CD4-positive, alpha-beta T cell (primary cell): ENCODE results near the gene CPLX3. TPM values are rescaled to one million over a fixed set of nuclear protein-coding genes. Genes with fewer than 3 reads are reported as not detected.

Experiments
- ATAC-seq: fragments of 200-7000 bp; cut with Tn5 transposase; one replicate; pipeline ENCODE4 v1.10.0; 2022; ENCODE audit warnings: mild to moderate bottlenecking; ENCODE audit not compliant: poor library complexity
- CTCF ChIA-PET: fragments of 350-600 bp; sonication (Branson Sonifier 250); formaldehyde crosslinking; loops from one replicate; lab custom pipeline; 2021; ENCODE audit warnings: antibody characterized with exemption, inconsistent platforms; lab: Charles Lee
- POLR2A ChIA-PET: fragments of 350-600 bp; sonication (Branson Sonifier 250); formaldehyde crosslinking; loops from one replicate; lab custom pipeline; 2021; ENCODE audit warnings: antibody characterized with exemption, inconsistent platforms; lab: Charles Lee
- DNase-seq, 14 experiments: peaks; one replicate each; pipeline ENCODE4 v3.0.0-alpha.2; 2013 to 2020; ENCODE audit warnings: mixed read lengths in 2 of 14
- H3K27ac ChIP-seq, 2 donors: one replicate each; pipeline versions ENCODE4 v1.5.1 to v1.7.0; 2013; ENCODE audit warnings: low read length in 2 of 2, low read depth in 1 of 2, mild to moderate bottlenecking in 1 of 2
- H3K27me3 ChIP-seq, 2 experiments: 1 replicate in 1 of 2; 2 replicates in 1 of 2; pipeline versions ENCODE4 v1.6.1 to v1.7.0; 2013; ENCODE audit warnings: low read length in 2 of 2, control low read depth in 1 of 2, mild to moderate bottlenecking in 1 of 2, moderate library complexity in 1 of 2; ENCODE audit not compliant: insufficient read depth in 2 of 2, control insufficient read depth in 1 of 2
- H3K36me3 ChIP-seq: one replicate; pipeline ENCODE4 v1.6.1; 2013; ENCODE audit warnings: low read length, control low read depth; ENCODE audit not compliant: insufficient read depth
- H3K4me1 ChIP-seq: one replicate; pipeline ENCODE4 v1.6.1; 2013; ENCODE audit warnings: low read length, control low read depth; ENCODE audit not compliant: insufficient read depth
- H3K4me3 ChIP-seq: one replicate; pipeline ENCODE4 v1.5.1; 2013; ENCODE audit warnings: mild to moderate bottlenecking, low read length, moderate library complexity
- H3K9me3 ChIP-seq, 2 experiments: 1 replicate in 1 of 2; 2 replicates in 1 of 2; pipeline versions ENCODE4 v1.6.1 to v1.7.0; 2013; ENCODE audit warnings: low read length in 2 of 2, mild to moderate bottlenecking in 2 of 2, control low read depth in 1 of 2, moderate library complexity in 1 of 2; ENCODE audit not compliant: control insufficient read depth in 1 of 2, insufficient read depth in 1 of 2
- H3K27ac Mint-ChIP-seq: one replicate; pipeline ENCODE4 v1.8.0; 2020; ENCODE audit warnings: mixed read lengths
- H3K27me3 Mint-ChIP-seq: one replicate; pipeline ENCODE4 v1.8.0; 2021; ENCODE audit warnings: mixed read lengths
- H3K36me3 Mint-ChIP-seq: one replicate; pipeline ENCODE4 v1.8.0; 2021; ENCODE audit warnings: low read depth, mixed read lengths
- H3K4me1 Mint-ChIP-seq: one replicate; pipeline ENCODE4 v1.8.0; 2021; ENCODE audit warnings: low read depth, mixed read lengths
- H3K4me3 Mint-ChIP-seq: one replicate; pipeline ENCODE4 v1.8.0; 2020; ENCODE audit warnings: mild to moderate bottlenecking, mixed read lengths
- H3K9me3 Mint-ChIP-seq: one replicate; pipeline ENCODE4 v1.8.0; 2020; ENCODE audit warnings: mixed read lengths
- intact Hi-C, 2 experiments: fragments of 100-400 bp; cut with DNase I in 1 of 2; cut with micrococcal nuclease in 1 of 2; formaldehyde crosslinking; loops; one replicate each; pipeline versions ENCODE4 v1.15.1 to v1.9.0; 2023 to 2025; cut with DNase I, micrococcal nuclease
- total RNA-seq, 174 experiments: library from RNA in 2 of 174; stranded (reverse) in 2 of 174; gene quantifications; one replicate each; pipeline ENCODE4 v1.2.3 and lab custom pipeline; 2021 to 2026
- TF ChIP-seq, protein P1 (sequence below): fragments of 200-600 bp; IDR thresholded peaks from one replicate; pipeline ENCODE4 v1.8.0; 2022; ENCODE audit warnings: antibody characterized with exemption, mild to moderate bottlenecking

The CPLX3 gene
- total RNA-seq, 2 experiments from 2014 or later: 0.16 to 0.53 TPM

DNA sequence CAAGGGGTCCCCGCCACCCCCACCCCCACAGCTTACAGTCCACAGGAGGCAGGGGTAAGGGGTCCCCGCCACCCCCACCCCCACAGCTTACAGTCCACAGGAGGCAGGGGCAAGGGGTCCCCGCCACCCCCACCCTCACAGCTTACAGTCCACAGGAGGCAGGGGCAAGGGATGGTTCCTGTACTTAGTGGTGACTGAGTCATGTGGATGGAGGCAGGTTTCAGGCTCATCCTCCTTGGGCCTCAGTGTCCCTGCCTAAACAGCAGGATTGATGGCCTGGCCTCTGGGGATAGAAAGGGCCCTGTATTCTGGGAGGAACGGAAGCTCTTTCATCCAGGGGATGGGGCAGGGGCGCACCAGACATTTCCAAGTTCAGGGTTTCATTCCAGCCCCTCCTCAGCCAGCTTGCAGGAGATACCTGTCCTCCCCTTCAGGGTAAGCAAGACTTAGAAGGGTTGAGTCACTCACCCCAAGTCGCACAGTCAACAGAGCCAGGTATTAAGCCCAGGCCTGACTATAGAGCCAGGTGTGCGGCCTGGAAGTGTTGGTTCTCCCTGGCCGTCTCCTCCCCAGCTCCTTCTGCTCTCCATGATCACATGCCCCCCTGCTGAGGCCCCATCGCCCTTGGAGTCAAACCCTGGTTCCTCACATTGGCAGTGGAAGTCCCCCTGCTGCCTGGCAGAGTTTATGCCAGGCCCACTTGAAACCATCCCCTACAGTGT lies 32.0 kb upstream of the CPLX3 start:
- intact Hi-C loops: no loop called here

DNA sequence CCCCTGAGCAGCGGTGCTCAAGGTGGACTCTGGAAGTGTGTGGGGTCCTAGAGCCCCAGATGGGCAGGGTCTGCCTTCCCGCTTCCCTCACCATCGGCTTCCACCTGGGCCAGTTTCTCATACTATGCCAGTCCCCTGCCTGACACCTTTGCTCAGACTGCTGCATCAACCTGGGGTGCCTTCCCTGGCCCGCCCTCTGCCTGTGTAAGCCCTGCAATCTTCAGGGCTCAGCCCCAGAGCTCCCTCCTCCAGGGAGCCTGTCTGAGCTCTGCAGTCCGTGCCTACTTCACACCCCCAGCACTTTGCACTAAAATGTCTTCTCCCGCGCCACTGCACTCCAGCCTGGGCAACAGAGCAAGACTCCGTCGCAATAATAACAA lies 31.5 kb upstream of the CPLX3 start:
- TF ChIP-seq, protein P1, sequence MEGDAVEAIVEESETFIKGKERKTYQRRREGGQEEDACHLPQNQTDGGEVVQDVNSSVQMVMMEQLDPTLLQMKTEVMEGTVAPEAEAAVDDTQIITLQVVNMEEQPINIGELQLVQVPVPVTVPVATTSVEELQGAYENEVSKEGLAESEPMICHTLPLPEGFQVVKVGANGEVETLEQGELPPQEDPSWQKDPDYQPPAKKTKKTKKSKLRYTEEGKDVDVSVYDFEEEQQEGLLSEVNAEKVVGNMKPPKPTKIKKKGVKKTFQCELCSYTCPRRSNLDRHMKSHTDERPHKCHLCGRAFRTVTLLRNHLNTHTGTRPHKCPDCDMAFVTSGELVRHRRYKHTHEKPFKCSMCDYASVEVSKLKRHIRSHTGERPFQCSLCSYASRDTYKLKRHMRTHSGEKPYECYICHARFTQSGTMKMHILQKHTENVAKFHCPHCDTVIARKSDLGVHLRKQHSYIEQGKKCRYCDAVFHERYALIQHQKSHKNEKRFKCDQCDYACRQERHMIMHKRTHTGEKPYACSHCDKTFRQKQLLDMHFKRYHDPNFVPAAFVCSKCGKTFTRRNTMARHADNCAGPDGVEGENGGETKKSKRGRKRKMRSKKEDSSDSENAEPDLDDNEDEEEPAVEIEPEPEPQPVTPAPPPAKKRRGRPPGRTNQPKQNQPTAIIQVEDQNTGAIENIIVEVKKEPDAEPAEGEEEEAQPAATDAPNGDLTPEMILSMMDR: no peak
- Mint-ChIP-seq H3K4me3 (peak overlapping the region; percentile 69), H3K36me3 (peaks cover 56% of the 10 kb centered on the region), H3K4me1 (peaks cover 91% of the 10 kb centered on the region), H3K9me3 (no peaks in the 10 kb centered on the region), H3K27ac (peak overlapping the region; percentile 93), H3K27me3 (no peaks in the 10 kb centered on the region)
- Histone ChIP-seq H3K4me1 (peaks cover 96% of the 10 kb centered on the region), H3K27me3 (no peaks in the 10 kb centered on the region), H3K27ac (peak overlapping the region; percentile 59 to 90), H3K36me3 (peaks cover 63% of the 10 kb centered on the region), H3K4me3 (no peak overlapping the region), H3K9me3 (no peaks in the 10 kb centered on the region)
- POLR2A ChIA-PET: interaction anchor here (1.4 to 33.5 kb wide), 3 partner anchors 16 to 143 kb away, joined by 3 to 925 read pairs (median 6); partner anchors contain the start of genes COX5A, CSK and FAM219B
- CTCF ChIA-PET: interaction anchor here (3.2 to 14.8 kb wide), 3 partner anchors 7 to 24 kb away, joined by 19 to 353 read pairs (median 231); partner anchors contain the start of gene CSK
- ATAC-seq (peak; percentile 38), DNase-seq (peak in 2 of 14 experiments; percentile 50 to 51)
- intact Hi-C loops: loop anchor here (1.0 to 5.0 kb wide), 2 partner anchors 8 to 157 kb away; no protein-coding TSS in a partner anchor

More for the DNA sequence above, 32.0 kb upstream of the CPLX3 start:
- H3K9me3 Mint-ChIP-seq: no peaks in the 10 kb centered on the region
- TF ChIP-seq, protein P1: no peak
- H3K36me3 ChIP-seq: peaks cover 63% of the 10 kb centered on the region
- CTCF ChIA-PET: interaction anchor here (1.0 to 14.8 kb wide), 9 partner anchors 10 to 159 kb away, joined by 3 to 353 read pairs (median 5); partner anchors contain the start of genes CPLX3, CSK, FAM219B and SCAMP2
- H3K36me3 Mint-ChIP-seq: peaks cover 54% of the 10 kb centered on the region
- H3K4me1 ChIP-seq: peaks cover 96% of the 10 kb centered on the region
- H3K27me3 Mint-ChIP-seq: no peaks in the 10 kb centered on the region
- peak in 1 of 14 experiments; percentile 40 for DNase-seq
- H3K27ac ChIP-seq: peak overlapping the region; percentile 59 to 90
- peak overlapping the region; percentile 69 for H3K4me3 Mint-ChIP-seq
- no peak for ATAC-seq
- POLR2A ChIA-PET: interaction anchor here (1.4 to 33.5 kb wide), 5 partner anchors 15 to 144 kb away, joined by 3 to 925 read pairs (median 4); partner anchors contain the start of genes COX5A, CSK, FAM219B and ULK3
- H3K27me3 ChIP-seq: no peaks in the 10 kb centered on the region
- H3K27ac Mint-ChIP-seq: peak overlapping the region; percentile 93
- H3K9me3 ChIP-seq: no peaks in the 10 kb centered on the region
- H3K4me3 ChIP-seq: no peak overlapping the region
- peaks cover 91% of the 10 kb centered on the region for H3K4me1 Mint-ChIP-seq

DNA sequence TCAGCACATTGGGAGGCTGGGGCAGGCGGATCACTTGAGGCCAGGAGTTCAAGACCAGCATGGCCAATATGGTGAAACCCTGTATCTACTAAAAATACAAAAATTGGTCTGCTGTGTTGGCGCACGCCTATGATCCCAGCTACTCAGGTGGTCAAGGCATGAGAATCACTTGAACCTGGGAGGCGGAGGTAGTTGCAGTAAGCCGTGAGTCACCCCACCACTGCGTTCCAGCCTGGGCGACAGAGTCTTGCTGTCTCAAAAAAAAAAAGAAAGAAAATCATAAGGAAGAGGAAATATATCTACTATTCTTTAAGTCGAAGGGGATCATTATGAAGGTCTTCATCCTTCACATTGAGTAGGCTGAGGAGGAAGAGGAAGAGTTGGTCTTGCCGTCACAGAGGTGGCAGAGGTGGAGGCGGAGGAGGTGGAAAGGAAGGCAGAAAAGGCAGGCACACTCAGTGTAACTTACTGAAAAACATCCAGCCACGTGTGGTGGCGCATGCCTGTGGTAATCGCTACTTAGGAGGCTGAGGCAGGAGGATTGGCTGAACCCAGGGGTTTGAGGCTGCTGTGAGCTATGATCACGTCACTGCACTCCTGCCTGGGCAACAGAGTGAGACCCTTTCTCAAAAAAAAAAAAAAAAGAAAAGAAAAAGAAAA lies 30.3 kb upstream of the CPLX3 start:
- ChIA-PET POLR2A (interaction anchor here (1.4 to 33.5 kb wide), 2 partner anchors 17 to 142 kb away, joined by 3 to 925 read pairs; partner anchors contain the start of genes COX5A and CSK), CTCF (interaction anchor here (0.7 to 14.8 kb wide), 5 partner anchors 8 to 164 kb away, joined by 3 to 353 read pairs (median 19); partner anchors contain the start of gene CSK)
- Histone ChIP-seq H3K9me3 (no peaks in the 10 kb centered on the region), H3K36me3 (peaks cover 64% of the 10 kb centered on the region), H3K27ac (peak overlapping the region; percentile 11 to 90), H3K4me3 (no peak overlapping the region), H3K4me1 (peaks cover 96% of the 10 kb centered on the region), H3K27me3 (no peaks in the 10 kb centered on the region)
- peak overlapping the region; percentile 74 for H3K4me3 Mint-ChIP-seq
- no peaks in the 10 kb centered on the region for H3K9me3 Mint-ChIP-seq
- TF ChIP-seq, protein P1: no peak
- ATAC-seq (peak; percentile 22), DNase-seq (peak in 5 of 14 experiments; percentile 55 to 65 (median 62))
- intact Hi-C loops: loop anchor here (1.0 to 5.0 kb wide), 3 partner anchors 9 to 156 kb away; no protein-coding TSS in a partner anchor
- no peaks in the 10 kb centered on the region for H3K27me3 Mint-ChIP-seq
- peak overlapping the region; percentile 93 for H3K27ac Mint-ChIP-seq
- H3K4me1 Mint-ChIP-seq: peaks cover 86% of the 10 kb centered on the region
- peaks cover 66% of the 10 kb centered on the region for H3K36me3 Mint-ChIP-seq
